NCI-H187 treated with DMSO at 0.1 percent for 48 hours (cell line): ENCODE results near the gene SH2D3C.
"Not testable (repeated sequence)": the region's sequence is repeated elsewhere in the genome, so short reads cannot be mapped to it uniquely, and the experiment has no call there.

ENCODE experiments used
- DNase-seq: peaks from one replicate; lab custom pipeline; 2025; lab: John Stamatoyannopoulos, UW

The SH2D3C gene

DNA sequence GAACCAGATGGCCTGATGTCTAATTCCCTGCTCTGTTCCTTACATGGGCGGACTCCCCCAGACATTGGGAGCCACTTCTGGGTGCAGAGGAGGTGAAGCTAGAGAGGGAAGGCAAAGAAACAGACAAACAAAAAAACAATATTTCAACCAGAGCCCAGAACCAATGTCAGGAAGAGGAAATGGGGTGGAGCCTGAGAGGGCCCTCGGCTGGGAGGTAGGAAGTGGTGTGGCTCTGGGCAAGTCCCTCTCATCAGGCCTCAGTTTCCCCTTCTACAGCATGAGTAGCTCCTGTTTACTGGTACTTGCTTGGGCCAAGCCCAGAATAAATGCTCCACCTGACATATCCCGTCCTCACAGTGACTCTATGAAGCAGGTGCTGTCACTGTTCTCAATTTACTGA is 11.1 kb downstream of the SH2D3C start:
- DNase-seq: no peak

DNA sequence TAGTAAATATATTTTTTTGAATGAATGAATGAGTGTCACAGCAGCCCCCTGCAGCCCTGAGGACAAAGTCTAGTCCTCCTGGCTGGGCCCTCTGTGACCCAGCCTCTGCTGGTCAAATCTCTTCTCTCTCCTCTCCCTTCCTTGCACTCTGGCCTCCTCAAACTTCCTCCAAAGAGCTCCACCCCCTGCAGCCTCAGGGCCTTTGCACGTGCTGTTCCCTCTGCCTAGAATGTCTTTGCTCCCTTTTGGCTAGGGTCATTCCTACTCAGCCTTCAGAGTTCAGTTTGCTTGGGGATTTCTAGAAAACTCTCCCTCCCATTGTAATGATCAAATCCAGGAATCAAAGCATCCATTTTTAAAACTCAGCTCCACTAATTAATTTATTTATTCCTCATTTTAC is 13.0 kb downstream of the SH2D3C start:
- DNase-seq: no peak

DNA sequence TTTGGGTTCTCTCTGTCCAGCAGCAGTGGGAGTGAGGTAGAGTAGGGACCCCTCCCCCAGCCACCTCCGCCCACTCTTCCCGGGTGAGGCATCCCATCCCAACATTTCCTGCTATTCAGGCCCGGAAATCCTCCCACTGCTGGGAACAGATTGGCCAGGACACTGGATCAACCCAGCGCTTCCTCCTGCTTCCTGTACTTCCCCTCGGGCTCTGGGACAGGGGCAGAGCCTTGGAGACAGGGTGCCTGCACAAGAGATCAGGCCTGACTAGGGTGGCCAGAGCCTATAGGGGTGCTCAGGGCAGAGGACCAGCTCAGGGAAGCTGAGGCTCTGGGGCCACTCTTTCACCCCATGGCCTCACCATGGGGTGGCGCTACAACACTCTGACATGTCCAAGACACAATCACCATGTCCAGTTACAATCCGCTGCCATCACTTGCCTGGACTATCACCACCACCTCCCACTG is 14.5 kb downstream of the SH2D3C start:
- no peak for DNase-seq

DNA sequence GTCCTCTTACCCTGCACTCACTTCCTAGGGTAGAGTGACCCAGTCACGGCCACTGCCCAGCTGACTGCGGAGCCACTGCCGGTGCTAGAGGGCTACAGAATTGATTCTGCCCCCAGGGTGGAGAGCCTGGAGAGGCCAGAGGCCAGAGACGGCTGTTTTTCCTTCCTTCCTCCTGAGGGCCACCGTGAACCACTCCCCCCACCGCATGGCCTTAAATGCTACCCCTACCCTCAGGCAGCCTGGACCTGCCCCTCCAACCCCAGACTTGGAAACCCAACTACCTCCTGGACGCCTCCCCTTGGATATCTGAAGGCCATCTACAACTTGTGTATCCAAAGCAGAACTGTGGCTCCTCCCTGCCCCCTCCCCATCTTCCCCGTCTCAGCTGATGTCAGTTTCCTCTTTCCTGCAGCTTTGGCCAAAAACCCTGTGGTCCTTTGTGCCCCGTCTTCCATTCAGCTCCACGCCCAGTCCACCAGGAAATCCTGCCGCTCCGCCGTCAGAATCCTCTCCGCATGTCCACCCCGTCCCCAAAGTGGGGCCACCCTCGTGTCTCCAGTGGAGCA is 16.3 kb downstream of the SH2D3C start:
- DNase-seq: no peak

DNA sequence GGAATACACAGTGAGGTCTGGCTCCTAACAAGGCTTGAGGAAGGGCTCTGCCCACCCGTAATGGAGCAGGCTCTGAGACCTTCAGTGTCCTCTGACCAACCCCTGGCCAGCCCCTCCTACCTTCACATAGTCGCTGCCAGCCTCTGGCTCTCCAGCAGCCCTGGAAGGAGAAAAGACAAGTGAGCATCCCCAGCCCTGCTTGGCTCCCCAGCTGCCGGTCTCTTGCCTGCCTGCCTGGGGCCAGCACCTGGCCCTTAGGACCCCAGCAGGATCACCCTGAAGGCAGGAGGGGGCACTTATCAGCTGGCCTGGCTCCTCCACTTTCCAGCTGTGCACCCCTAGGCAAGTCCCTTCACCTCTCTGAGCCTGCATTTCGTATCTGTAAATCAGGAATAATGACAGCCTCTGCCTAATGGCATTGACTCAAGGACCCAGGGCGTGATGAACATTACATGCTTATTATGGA is 16.9 kb downstream of the SH2D3C start:
- no peak for DNase-seq

DNA sequence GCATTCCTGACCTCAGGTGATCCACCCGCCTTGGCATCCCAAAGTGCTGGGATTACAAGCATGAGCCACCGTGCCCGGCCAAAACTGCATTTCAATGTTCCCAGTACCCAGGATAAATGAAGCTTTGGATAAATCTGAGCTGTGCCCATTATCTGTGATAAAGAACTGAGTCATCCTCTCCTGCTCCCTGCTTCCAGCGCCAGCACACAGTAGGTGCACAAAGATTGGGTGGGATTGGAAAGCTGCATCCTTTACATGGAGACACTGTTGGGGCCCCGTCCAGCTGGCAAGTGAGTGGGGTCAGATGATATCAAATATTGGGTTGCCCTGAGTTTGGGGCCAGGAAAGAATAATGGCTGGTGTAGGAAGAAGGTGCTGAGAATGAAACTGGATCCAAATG is 17.4 kb downstream of the SH2D3C start:
- DNase-seq: no peak

DNA sequence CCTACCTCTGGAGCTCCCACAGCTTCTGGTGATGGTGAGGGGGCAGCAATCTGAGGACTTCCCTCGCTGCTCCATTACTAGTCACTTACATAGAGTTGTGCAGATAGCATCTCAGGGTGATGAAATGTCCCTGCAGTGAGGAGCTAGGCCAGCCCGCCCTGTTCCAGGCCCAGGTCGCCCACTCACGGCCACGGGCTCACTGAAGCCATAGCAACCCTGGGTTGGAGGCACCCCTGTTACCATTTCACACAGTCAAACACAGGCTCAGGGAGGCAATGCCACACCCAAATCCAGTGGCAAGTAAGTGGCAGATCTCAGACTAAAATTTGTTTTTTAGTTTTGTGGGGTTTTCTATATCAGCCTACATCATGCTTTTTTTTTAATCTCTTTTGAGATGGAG is 19.6 kb downstream of the SH2D3C start:
- DNase-seq: no peak

DNA sequence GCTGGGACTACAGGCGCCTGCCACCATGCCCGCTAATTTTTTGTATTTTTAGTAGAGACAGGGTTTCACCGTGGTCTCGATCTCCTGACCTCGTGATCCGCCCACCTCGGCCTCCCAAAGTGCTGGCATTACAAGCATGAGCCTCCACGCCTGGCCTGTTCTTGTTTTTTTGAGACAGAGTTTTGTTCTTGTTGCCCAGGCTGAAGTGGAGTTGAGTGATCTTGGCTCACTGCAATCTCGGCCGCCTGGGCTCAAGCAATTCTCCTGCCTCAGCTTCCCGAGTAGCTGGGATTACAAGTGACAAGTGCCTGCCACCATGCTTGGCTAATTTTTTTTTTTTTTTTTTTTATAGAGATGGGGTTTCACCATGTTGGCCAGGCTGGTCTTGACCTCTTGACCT is 21.7 kb downstream of the SH2D3C start:
- not testable (repeated sequence) for DNase-seq

DNA sequence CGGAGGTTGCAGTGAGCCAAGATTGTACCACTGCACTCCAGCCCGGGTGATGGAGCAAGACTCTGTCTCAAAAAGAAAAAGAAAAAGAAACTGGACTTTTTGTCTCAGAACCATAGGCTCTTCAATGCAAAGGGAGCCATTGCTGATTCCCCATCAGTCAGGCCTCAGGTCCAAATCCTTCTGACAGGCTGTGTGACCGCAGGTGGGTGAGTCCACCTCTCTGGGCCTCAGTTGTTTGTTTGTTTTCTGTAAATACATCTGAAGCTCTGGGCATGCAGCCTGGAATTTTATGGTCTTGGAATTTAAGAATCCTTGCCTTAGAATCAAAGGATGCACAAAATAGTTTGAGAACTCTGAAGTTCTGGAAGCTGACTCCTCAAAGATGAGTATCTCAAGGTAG is 22.2 kb downstream of the SH2D3C start:
- DNase-seq: no peak

DNA sequence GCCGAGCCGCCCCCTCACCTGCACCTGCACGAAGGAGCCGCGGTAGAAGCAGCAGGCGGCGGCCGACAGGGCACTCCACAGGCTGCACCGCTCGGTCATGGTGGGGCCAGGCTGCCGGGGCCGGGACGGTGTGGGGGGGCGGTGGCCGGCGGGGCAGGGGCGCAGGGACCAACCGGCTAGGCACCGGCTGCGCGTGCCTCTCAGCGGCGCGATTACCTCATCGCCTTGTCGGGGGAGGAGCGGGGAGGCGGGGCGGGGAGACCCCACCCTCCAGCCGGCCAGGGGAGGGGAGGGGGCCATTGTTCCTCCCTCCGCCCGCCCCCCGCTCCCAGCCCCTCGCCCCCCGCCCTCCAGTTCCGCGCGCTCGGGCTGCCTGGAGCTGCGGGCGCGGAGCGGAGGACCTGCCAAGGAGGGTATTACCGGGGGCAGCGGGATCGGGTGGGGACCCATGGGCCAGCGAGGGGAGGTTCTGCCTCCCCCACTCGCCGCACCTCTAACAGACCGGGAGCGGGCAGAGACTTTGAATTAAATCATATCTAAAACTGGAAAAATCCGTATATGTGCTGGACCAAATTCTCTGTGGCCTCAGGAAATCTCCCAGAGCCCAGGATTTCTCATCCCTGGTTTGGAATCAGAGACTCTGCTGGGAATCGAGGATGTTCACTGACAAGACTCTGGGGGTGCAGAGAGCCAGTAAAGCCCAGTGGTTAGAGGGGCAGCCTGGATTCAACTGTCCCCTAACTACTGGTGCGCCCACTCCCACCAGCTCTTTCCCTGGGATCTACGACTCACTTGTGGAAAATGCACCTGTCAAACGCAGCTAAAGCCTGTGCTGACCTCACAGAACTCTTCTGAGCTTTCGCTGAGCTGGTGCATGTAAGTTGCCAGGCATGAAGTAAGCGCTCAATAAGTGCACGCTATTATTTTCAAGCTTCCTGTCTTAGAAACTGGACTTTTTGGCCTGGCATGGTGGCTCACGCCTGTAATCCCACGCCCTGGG is 23.1 kb downstream of the SH2D3C start:
- DNase-seq: no peak

DNA sequence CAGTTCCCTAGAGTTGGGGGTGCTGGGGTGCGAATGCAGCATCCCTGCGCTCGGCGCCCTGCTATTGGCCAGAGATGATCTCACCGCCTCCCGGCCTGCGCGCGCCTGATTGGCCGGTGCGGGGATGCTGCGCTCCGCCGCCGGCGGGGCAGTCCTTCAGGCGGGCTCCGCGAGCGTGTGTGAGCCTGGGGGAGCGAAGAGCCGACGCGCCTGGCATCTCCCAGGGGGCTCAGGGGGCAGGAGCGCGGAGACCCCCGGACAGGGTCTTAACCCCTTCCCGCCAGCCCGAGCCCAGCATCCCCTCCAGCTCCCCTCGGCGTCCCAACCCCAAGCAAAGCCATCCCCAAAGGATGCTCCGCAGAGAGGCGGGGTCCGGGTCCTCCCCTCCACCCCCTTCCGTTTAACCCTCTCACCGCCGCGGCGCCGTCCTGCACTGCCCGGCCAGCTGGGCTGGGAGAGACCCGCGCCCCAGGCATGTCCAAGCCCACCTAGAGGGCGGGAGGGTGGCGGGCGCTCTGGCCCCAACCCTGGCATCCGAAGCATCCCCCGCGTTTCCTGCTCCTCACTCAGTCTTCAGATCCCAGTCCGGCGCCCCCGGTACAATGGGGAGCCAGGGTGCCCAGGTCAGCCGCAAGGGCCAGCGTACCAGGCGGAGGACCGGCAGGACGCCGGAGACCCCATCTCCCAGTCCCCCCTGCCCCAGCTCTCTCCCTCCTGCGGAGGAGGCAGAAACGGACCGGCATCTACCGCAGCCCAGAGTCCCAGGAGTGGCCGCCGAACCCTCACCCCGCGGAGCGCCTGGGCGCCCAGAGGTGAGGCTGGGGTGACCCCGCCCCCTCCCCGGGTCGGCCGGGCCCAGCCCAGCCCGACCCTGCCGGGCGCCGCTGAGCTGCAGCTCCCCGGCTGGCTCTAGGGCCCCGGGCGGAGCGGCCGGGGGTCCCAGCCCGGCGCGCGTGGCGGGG is 24.1 kb downstream of the SH2D3C start:
- DNase-seq: no peak

DNA sequence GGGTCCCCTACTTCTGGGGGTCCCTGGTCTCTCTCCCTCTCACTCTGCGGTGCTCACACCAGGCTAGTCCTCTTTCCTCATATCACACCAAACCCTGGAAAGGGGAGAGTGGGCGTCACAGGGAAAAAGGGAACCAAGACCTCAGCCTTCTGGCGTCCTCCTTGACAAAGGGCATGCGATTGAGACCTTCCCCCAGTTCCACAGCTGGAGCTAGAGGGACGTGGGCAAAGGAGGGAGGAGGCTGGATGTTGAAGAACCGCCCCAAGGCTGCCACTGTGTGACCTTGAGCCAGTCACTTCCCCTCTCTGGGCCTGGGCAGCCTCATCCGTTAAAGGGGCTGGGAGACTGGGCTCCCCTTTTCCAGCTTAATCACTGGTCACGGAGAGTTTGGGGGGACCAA is 24.8 kb downstream of the SH2D3C start:
- DNase-seq: no peak

DNA sequence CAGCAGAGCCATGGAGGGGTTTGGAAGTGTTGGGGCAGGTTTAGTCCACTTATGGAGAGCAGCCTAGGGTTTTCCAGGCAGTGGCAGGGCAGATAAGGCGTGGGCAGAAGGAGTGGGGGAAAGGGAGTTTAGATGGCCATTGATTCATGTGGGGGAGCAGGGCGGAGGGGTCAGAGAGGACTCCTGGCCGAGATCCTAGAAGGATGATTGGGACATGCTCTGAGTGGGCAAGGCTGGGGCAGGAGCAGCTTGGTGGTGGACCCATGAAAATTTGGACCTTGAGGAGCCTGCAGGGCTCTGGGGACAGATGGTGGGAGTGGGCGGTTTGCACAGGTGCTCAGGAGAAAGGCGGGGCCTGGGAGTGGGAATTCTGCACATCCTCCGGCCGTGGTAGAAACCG is 25.3 kb downstream of the SH2D3C start:
- no peak for DNase-seq

DNA sequence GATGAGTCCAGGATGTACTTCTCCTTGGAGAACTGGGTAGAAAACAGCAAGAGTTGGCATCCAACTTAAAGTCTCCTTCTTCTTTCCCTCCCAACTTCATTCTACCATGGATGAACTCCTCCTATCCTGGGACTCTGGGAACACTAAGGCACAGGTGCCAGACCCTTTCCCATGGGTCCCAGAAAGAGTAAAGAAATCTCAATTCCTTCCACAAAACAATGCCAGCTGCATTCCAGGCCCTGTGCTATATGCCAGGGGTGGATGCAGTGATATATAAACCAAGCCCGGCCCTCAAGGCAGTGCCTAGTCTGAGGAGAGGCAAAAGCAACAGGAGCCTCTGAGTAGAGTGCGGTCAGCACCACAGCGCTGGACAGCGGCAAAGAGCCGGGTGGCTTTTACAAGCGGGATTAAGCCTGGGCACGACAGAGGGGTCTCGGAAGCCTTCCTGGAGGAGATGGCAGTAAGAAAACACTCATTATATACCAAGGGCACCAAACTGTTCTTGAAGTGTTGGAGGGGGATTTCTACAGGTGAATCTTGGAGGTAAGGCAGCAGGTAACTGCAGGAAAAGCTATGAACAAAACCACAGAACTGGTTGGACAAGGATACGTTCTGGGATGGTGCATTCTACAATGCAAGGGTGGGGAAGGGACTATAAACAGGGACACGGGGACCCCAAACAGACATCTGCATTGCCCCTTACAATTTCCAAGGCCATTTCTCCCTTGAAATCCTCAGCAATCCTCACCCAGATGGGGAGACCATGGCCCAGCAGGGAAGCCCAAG is 27.0 kb downstream of the SH2D3C start:
- no peak for DNase-seq

DNA sequence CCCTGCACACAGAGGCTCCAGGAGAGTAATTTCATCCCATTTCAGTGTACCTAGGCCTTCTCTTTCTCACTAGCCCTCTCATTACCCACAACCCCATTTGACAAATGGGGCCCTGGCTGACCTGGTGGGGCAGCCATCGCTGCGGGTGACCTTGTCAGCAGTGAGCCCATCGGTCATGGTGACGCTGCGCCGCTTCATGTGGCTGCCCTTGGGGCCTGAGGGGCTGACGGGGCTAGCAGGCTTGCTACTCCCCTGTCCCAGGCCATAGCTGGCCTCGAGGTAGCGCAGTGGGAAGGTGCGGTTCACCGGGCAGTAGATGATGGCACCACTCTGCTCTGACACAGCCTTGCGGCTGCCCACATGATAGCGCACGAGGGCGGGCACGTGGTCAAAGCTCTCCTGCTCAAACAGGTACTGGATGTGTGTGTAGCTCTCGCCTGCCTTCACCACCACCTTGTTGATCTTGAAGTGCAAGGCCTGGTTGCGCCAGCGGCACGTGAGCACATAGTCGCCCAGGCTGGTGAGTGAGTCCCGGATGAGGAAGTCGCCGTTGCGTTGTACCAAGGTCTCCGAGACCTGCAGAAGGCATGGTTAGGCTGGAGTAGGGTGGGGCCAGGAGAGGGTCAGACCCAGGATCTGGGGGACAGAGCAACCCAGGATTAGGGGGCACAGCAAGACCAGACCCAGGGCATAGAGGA is 29.2 kb downstream of the SH2D3C start:
- no peak for DNase-seq

DNA sequence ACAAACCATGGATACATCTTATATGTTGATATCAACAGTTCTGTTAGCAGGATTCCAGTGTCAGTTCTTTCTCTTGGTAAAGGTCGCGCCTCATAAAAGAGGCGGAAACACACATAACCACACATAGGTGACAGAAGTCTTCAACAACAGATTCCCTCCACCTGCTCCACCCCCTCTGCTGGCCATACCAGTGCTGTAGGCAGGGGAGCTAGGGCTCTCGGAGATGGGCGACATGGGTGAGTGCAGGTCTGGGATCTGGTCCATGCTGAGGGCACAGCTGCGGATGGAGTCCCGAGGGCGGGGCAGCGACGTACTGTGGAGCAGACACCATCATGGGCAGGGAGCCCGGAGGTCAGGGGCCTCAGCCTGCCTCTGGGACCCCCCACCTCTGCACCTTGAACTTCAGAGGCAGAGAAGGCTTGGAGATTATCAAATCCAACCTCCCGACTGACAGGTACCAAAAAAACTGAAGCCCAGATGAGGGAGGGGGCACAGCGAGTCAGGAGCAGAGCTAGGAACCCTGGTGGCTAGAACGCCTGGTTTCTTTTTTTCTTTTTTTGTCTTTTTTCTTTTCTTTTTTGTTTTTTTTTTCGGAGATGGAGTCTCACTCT is 31.4 kb downstream of the SH2D3C start:
- DNase-seq: no peak

DNA sequence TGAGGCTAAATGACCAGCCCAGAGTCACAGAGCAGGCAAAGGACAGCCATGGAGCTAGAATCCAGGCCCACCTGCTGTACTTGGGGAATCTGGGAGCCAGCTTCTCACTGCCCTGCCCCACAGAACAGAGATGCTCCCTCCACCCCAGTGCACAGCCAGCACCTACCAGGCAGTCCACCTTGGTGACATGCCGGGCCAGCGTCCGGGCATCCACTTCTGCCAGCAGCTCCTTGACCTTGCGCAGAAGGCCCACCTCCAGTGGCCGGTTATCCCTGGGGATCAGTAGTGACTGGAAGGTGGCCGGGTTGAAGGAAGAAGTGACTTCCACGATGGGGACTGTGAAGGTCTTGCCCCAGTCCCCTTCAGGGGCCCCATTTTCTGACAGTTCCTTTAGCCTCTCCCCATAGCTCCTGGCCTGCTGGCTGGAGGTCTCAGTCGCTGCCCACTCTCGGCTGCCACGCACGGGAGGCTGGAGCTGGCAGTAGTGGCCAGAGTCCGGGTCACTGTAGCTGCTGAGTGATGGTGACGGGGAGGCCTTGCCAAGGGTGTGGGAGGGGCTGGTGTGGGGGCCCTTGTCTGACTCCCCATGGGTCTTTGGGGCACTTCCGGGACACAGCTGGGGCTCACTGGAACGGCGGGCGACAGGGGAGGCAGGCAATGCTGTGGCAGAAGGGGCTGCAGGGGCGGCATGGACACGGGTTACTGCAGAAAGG is 33.9 kb downstream of the SH2D3C start:
- no peak for DNase-seq

DNA sequence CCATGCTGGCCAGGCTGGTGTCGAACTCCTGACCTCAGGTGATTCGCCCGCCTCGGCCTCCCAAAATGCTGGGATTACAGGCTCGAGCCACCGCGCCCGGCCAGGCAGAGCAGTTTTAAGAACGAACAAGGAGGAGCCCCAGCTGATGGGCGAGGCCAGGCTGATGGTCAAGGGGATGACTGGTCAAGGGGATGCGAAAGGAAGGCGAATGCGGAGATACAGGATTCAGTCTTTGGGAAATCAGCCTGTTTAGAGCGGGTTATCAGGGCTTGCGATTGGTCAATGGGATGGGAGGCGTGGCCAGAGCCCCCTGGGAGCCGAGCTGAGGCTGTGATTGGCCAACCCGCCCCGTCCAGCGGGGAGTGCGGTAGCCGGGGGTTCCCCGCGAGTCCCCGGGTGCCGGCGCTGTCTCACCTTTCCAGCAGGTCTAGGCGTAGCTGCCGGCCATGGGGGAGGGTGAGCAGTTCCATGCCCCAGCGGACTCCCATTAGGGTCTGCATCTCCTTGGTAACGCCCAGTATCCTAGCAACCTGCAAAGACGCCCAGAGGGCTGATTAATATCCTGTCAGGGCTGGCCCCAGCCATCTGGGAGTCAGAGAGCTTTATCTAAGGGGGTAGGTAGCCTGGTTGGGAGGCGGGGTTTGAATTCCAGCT is 35.9 kb downstream of the SH2D3C start:
- DNase-seq: no peak

DNA sequence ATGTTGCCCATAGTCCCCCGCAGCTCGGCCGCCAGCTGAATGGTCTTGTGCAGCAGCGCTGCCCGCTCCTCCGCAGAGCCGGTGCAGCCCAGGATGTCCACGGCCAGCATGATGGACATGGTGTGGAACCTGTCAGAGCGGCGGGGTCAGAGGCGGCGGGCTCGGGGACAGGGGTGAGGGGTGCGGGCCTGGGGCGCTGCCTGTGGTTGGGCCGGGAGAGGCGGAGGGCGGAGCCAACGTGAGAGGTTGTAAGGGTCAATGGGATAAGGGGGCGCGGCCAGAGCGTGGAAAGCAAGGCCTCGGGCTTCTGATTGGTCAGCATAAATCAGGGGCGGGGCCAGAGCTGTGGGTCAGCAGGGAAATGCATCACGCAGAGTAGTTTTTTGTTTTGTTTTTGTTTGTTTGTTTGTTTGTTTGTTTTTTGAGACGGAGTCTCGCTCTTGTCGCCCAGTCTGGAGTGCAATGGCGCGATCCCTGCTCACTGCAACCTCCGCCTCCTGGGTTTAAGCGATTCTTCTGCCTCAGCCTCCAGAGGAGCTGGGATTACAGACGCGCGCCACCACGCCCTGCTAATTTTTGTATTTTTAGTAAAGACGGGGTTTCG is 36.5 kb downstream of the SH2D3C start:
- no peak for DNase-seq
